ENCODE measurements around the gene FSD1L.

FSD1L gene

GRCh38 chr9:105541838-105542237 is 94.0 kb downstream of the FSD1L start:
- H2AFZ ChIP-seq (ENCODE audit: low read depth, low read length, severe bottlenecking), result no peak overlapping the region
- no peak overlapping the region for H3K4me2 ChIP-seq (ENCODE audit: low read depth, low read length, poor library complexity, severe bottlenecking)
- H3K9me2 ChIP-seq (replicated peaks; ENCODE audit: insufficient read depth, low read length), result no peaks in the 10 kb centered on the region
- H3K4me3 ChIP-seq (ENCODE audit: insufficient read depth, low read length, poor library complexity, severe bottlenecking), result no peak overlapping the region
- H3K27ac ChIP-seq (ENCODE audit: low read depth, low read length), result no peak overlapping the region
- no peaks in the 10 kb centered on the region for H3K9me3 ChIP-seq (ENCODE audit: insufficient read depth, low read length)
- no peaks in the 10 kb centered on the region for H3F3A ChIP-seq (ENCODE audit: insufficient read depth)
- no peaks in the 10 kb centered on the region for H4K20me1 ChIP-seq (ENCODE audit: low read depth, low read length)
- TF ChIP-seq, protein P1, sequence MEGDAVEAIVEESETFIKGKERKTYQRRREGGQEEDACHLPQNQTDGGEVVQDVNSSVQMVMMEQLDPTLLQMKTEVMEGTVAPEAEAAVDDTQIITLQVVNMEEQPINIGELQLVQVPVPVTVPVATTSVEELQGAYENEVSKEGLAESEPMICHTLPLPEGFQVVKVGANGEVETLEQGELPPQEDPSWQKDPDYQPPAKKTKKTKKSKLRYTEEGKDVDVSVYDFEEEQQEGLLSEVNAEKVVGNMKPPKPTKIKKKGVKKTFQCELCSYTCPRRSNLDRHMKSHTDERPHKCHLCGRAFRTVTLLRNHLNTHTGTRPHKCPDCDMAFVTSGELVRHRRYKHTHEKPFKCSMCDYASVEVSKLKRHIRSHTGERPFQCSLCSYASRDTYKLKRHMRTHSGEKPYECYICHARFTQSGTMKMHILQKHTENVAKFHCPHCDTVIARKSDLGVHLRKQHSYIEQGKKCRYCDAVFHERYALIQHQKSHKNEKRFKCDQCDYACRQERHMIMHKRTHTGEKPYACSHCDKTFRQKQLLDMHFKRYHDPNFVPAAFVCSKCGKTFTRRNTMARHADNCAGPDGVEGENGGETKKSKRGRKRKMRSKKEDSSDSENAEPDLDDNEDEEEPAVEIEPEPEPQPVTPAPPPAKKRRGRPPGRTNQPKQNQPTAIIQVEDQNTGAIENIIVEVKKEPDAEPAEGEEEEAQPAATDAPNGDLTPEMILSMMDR (IDR thresholded peaks at IDR 0.05; ENCODE audit: insufficient read depth, low read length, poor library complexity, severe bottlenecking), result no peak
- TF ChIP-seq EZH2phosphoT487 (conservative IDR thresholded peaks at IDR 0.05; ENCODE audit: low read length), result no peak
- no peaks in the 10 kb centered on the region for H3K79me2 ChIP-seq (ENCODE audit: insufficient read depth, low read length)
- no peak overlapping the region for H3K9ac ChIP-seq (ENCODE audit: low read length)
- no peaks in the 10 kb centered on the region for H3K36me3 ChIP-seq (ENCODE audit: low read length)
- H3K27me3 ChIP-seq (ENCODE audit: low read length), result no peaks in the 10 kb centered on the region

GRCh38 chr9:105554042-105554441 is 106.2 kb downstream of the FSD1L start:
- Histone ChIP-seq H3K9ac (ENCODE audit: low read length) (no peak overlapping the region), H4K20me1 (ENCODE audit: low read depth, low read length) (no peaks in the 10 kb centered on the region), H3K79me2 (ENCODE audit: insufficient read depth, low read length) (peaks cover 11% of the 10 kb centered on the region), H3K9me3 (ENCODE audit: insufficient read depth, low read length) (no peaks in the 10 kb centered on the region), H3K36me3 (ENCODE audit: low read length) (no peaks in the 10 kb centered on the region), H3K9me2 (replicated peaks; ENCODE audit: insufficient read depth, low read length) (no peaks in the 10 kb centered on the region), H3K4me3 (ENCODE audit: insufficient read depth, low read length, poor library complexity, severe bottlenecking) (no peak overlapping the region), H3F3A (ENCODE audit: insufficient read depth) (peaks cover 7% of the 10 kb centered on the region; the same call in 1 of the 2 replicates), H3K27ac (ENCODE audit: low read depth, low read length) (no peak overlapping the region), H3K4me2 (ENCODE audit: low read depth, low read length, poor library complexity, severe bottlenecking) (no peak overlapping the region), H3K27me3 (ENCODE audit: low read length) (no peaks in the 10 kb centered on the region), H2AFZ (ENCODE audit: low read depth, low read length, severe bottlenecking) (no peak overlapping the region)
- TF ChIP-seq, protein P1 (IDR thresholded peaks at IDR 0.05; ENCODE audit: insufficient read depth, low read length, poor library complexity, severe bottlenecking), result no peak
- no peak for TF ChIP-seq EZH2phosphoT487 (conservative IDR thresholded peaks at IDR 0.05; ENCODE audit: low read length)

GRCh38 chr9:105557804-105558610 is 110.2 kb downstream of the FSD1L start, which contains the start of gene FKTN:
TSS of gene FKTN (plus strand) at chr9:105558131. CDS start at chr9:105575033, 16,902 bp downstream.
- Histone ChIP-seq H3K9me2 (replicated peaks; ENCODE audit: insufficient read depth, low read length) (no peaks in the 10 kb centered on the region), H3K4me2 (ENCODE audit: low read depth, low read length, poor library complexity, severe bottlenecking) (peak within 1 kb of the TSS; percentile 80), H2AFZ (ENCODE audit: low read depth, low read length, severe bottlenecking) (peak within 1 kb of the TSS; percentile 100), H3F3A (ENCODE audit: insufficient read depth) (peaks cover 9% of the 10 kb centered on the region; the same call in 1 of the 2 replicates), H3K27ac (ENCODE audit: low read depth, low read length) (no peak within 1 kb of the TSS), H3K79me2 (ENCODE audit: insufficient read depth, low read length) (peaks cover 13% of the 10 kb centered on the region), H3K27me3 (ENCODE audit: low read length) (no peaks in the 10 kb centered on the region), H3K9me3 (ENCODE audit: insufficient read depth, low read length) (0 out of 2 replicates have a peak, but pooled peaks cover 5% of the 10 kb centered on the region), H3K36me3 (ENCODE audit: low read length) (no peaks in the 10 kb centered on the region), H4K20me1 (ENCODE audit: low read depth, low read length) (no peaks in the 10 kb centered on the region), H3K9ac (ENCODE audit: low read length) (peak within 1 kb of the TSS; percentile 78), H3K4me3 (ENCODE audit: insufficient read depth, low read length, poor library complexity, severe bottlenecking) (peak within 1 kb of the TSS; percentile 97)
- TF ChIP-seq, protein P1 (IDR thresholded peaks at IDR 0.05; ENCODE audit: insufficient read depth, low read length, poor library complexity, severe bottlenecking), result no peak
- TF ChIP-seq EZH2phosphoT487 (conservative IDR thresholded peaks at IDR 0.05; ENCODE audit: low read length), result no peak
